ENCODE results near the gene CCL25. TPM values are rescaled to one million over a fixed set of nuclear protein-coding genes. Genes with fewer than 3 reads are reported as not detected.
"Not testable (repeated sequence)": the region's sequence is repeated elsewhere in the genome, so short reads cannot be mapped to it uniquely, and the experiment has no call there.

CCL25 gene
- total RNA-seq, 2 donors from 2014 or later = not detected

GRCh38 chr19:8081569-8082550 is 29.3 kb downstream of the CCL25 start:
- intact Hi-C loops (cut with DNase I) = no loop called here
- ATAC-seq (no peak), DNase-seq (no peak)

GRCh38 chr19:8083141-8083540 is 30.6 kb downstream of the CCL25 start:
- intact Hi-C loops (cut with DNase I) = no loop called here
- DNase-seq (no peak), ATAC-seq (no peak)

- intact Hi-C loops (cut with DNase I) = no loop called here
- DNase-seq (no peak), ATAC-seq (no peak)
These were observed 31.6 kb downstream of the CCL25 start for GRCh38 chr19:8084152-8084551.

- DNase-seq = no peak
- no peak for ATAC-seq
These were observed 33.2 kb downstream of the CCL25 start for GRCh38 chr19:8085598-8086408.

GRCh38 chr19:8086849-8087248 is 34.3 kb downstream of the CCL25 start:
- intact Hi-C loops (cut with DNase I) = no loop called here
- DNase-seq (no peak), ATAC-seq (no peak)

More at GRCh38 chr19:8085598-8086408, 33.2 kb downstream of the CCL25 start:
- intact Hi-C loops (cut with DNase I) = no loop called here

- ATAC-seq (no peak), DNase-seq (no peak)
- intact Hi-C loops (cut with DNase I) = no loop called here
These were observed 35.3 kb downstream of the CCL25 start for GRCh38 chr19:8087876-8088275.

GRCh38 chr19:8088752-8089663 is 36.4 kb downstream of the CCL25 start:
- DNase-seq (no peak), ATAC-seq (no peak)
- intact Hi-C loops (cut with DNase I) = no loop called here

GRCh38 chr19:8089664-8090601 is 37.4 kb downstream of the CCL25 start:
- DNase-seq (no peak), ATAC-seq (no peak)
- intact Hi-C loops (cut with DNase I) = no loop called here

- intact Hi-C loops (cut with DNase I) = no loop called here
- DNase-seq (no peak), ATAC-seq (no peak)
These were observed 38.4 kb downstream of the CCL25 start for GRCh38 chr19:8090950-8091349.

- intact Hi-C loops (cut with DNase I) = no loop called here
- ATAC-seq (no peak), DNase-seq (no peak)
These were observed 41.2 kb downstream of the CCL25 start for GRCh38 chr19:8093740-8094139.

GRCh38 chr19:8094336-8094735 is 41.8 kb downstream of the CCL25 start:
- intact Hi-C loops (cut with DNase I) = no loop called here

GRCh38 chr19:8095354-8095886 is 42.9 kb downstream of the CCL25 start:
- no peak for DNase-seq
- intact Hi-C loops (cut with DNase I) = no loop called here

More at GRCh38 chr19:8094336-8094735, 41.8 kb downstream of the CCL25 start:
- DNase-seq (no peak), ATAC-seq (no peak)

GRCh38 chr19:8096071-8096470 is 43.5 kb downstream of the CCL25 start:
- DNase-seq (no peak), ATAC-seq (no peak)
- intact Hi-C loops (cut with DNase I) = no loop called here

More at GRCh38 chr19:8095354-8095886, 42.9 kb downstream of the CCL25 start:
- ATAC-seq = no peak

- no peak for DNase-seq
- intact Hi-C loops (cut with DNase I) = no loop called here
- ATAC-seq = no peak
These were observed 44.6 kb downstream of the CCL25 start for GRCh38 chr19:8097198-8097597.

GRCh38 chr19:8097681-8098567 is 45.4 kb downstream of the CCL25 start:
- intact Hi-C loops (cut with DNase I) = no loop called here
- DNase-seq = no peak
- ATAC-seq = no peak

GRCh38 chr19:8101311-8101710 is 48.8 kb downstream of the CCL25 start:
- DNase-seq = no peak
- ATAC-seq = no peak
- intact Hi-C loops (cut with DNase I) = no loop called here

GRCh38 chr19:8101910-8102309 is 49.4 kb downstream of the CCL25 start:
- DNase-seq; ATAC-seq; intact Hi-C loops (cut with DNase I): not testable (repeated sequence)

Data from left cardiac atrium (tissue), 4 donors.